HepG2 (cell line): ENCODE measurements around the gene AKAP1. TPM values are rescaled to one million over a fixed set of nuclear protein-coding genes. Genes with fewer than 3 reads are reported as not detected.
A peak's percentile ranks its signal among the peaks of the same experiment; 100 is the strongest.

Experiments used
- ARHGAP35 ChIP-seq: sonication (generic); formaldehyde crosslinking; IDR thresholded peaks from 2 replicates; pipeline ENCODE4 v1.9.0; 2022; ENCODE audit warnings: mild to moderate bottlenecking, inconsistent platforms, moderate library complexity, missing genetic modification reagents, borderline replicate concordance
- ATF1 ChIP-seq: IDR thresholded peaks from 2 replicates; pipeline ENCODE4 v1.6.1; 2016; ENCODE audit warnings: mild to moderate bottlenecking, control low read depth
- BORCS8-MEF2B ChIP-seq: sonication (generic); formaldehyde crosslinking; IDR thresholded peaks from 2 replicates; pipeline ENCODE4 v1.8.0; 2022; ENCODE audit warnings: mild to moderate bottlenecking, missing genetic modification reagents
- GZF1 ChIP-seq: sonication (generic); formaldehyde crosslinking; IDR thresholded peaks from 2 replicates; pipeline ENCODE4 v1.5.1; 2020; ENCODE audit warnings: mild to moderate bottlenecking, missing genetic modification reagents
- JUN ChIP-seq: sonication (generic); formaldehyde crosslinking; IDR thresholded peaks from 2 replicates; pipeline ENCODE4 v1.4.0; 2020; ENCODE audit warnings: mild to moderate bottlenecking, missing genetic modification reagents
- KDM5B ChIP-seq: sonication (generic); formaldehyde crosslinking; IDR thresholded peaks from 2 replicates; pipeline ENCODE4 v1.4.0; 2020; ENCODE audit warnings: missing genetic modification reagents, mild to moderate bottlenecking, borderline replicate concordance
- MIER3 ChIP-seq: IDR thresholded peaks from 2 replicates; pipeline ENCODE4 v1.6.1; 2016; ENCODE audit warnings: missing compliant biosample characterization, borderline replicate concordance
- POGK ChIP-seq: sonication (generic); formaldehyde crosslinking; conservative IDR thresholded peaks from 2 replicates; pipeline ENCODE4 v1.8.0; 2022; ENCODE audit warnings: mild to moderate bottlenecking, moderate library complexity, missing genetic modification reagents
- TOPORS ChIP-seq: sonication (generic); formaldehyde crosslinking; IDR thresholded peaks from 2 replicates; pipeline ENCODE4 v1.8.0; 2023; ENCODE audit warnings: mild to moderate bottlenecking, missing genetic modification reagents
- ZBTB38 ChIP-seq: sonication (generic); formaldehyde crosslinking; IDR thresholded peaks from 2 replicates; pipeline ENCODE4 v1.5.1; 2020; ENCODE audit warnings: mild to moderate bottlenecking, missing genetic modification reagents
- ZFP91 ChIP-seq: sonication (generic); formaldehyde crosslinking; IDR thresholded peaks from 2 replicates; pipeline ENCODE4 v1.9.0; 2022; ENCODE audit warnings: missing genetic modification reagents, mild to moderate bottlenecking, borderline replicate concordance
- ZNF281 ChIP-seq: sonication (generic); formaldehyde crosslinking; IDR thresholded peaks from 2 replicates; pipeline ENCODE4 v1.4.0; 2020; ENCODE audit warnings: missing genetic modification reagents, borderline replicate concordance
- ZNF329 ChIP-seq: sonication (generic); formaldehyde crosslinking; IDR thresholded peaks from 2 replicates; pipeline ENCODE4 v1.9.0; 2021; ENCODE audit warnings: low read depth, mild to moderate bottlenecking, missing genetic modification reagents
- ZNF503 ChIP-seq: sonication (generic); formaldehyde crosslinking; IDR thresholded peaks from 2 replicates; pipeline ENCODE4 v1.4.0; 2020; ENCODE audit warnings: missing genetic modification reagents
- ZNF589 ChIP-seq: sonication (generic); formaldehyde crosslinking; conservative IDR thresholded peaks from 2 replicates; pipeline ENCODE4 v1.8.0; 2022; ENCODE audit warnings: mild to moderate bottlenecking, moderate library complexity, missing genetic modification reagents
- polyA plus RNA-seq, 8 experiments: library from polyadenylated mRNA; depleted of rRNA in 3 of 8; stranded (reverse) in 7 of 8; unstranded in 1 of 8; fragments of >200 nt; fragmentation: Illumina TruSeq in 4 of 8; extraction: Trizol in 4 of 8; gene quantifications; 2 replicates each; pipeline versions ENCODE4 v1.2.1 to v1.2.3, GENCODE V29; 2011 to 2016; ENCODE audit warnings: low read depth in 4 of 8, missing spikeins in 1 of 8, mixed read lengths in 1 of 8; ENCODE audit not compliant: insufficient read depth in 1 of 8
- total RNA-seq, 5 experiments: library from RNA; depleted of rRNA; stranded (reverse); fragments of >200 nt; fragmentation: Illumina TruSeq; extraction: Trizol; gene quantifications; 2 replicates each; pipeline ENCODE4 v1.2.3, GENCODE V29; 2016; ENCODE audit warnings: low read depth in 1 of 5

The AKAP1 gene
- total and polyA plus RNA-seq, 2 of the 13 experiments (the other 11 are each of a cell fraction or from before 2014, with no cell fraction given) = 101 to 131 TPM

GRCh38 chr17:57114085-57114673 is 29.1 kb downstream of the AKAP1 start (continued):
- TF ChIP-seq ZNF281 (no peak), ATF1 (CRISPR knock-in tag) (no peak), ZBTB38 (CRISPR knock-in tag) (0 out of 2 replicates have a peak, but pooled peaks have one; percentile 17), BORCS8-MEF2B (CRISPR knock-in tag) (0 out of 2 replicates have a peak, but pooled peaks have one; percentile 11), JUN (CRISPR knock-in tag) (no peak), ZNF589 (CRISPR knock-in tag) (peak; percentile 12; the same call in 1 of the 2 replicates), GZF1 (no peak), TOPORS (CRISPR knock-in tag) (no peak), ZFP91 (peak; percentile 59), MIER3 (CRISPR knock-in tag) (no peak), KDM5B (CRISPR knock-in tag) (peak; percentile 49; the same call in 1 of the 2 replicates), ARHGAP35 (CRISPR knock-in tag) (no peak), ZNF329 (CRISPR knock-in tag) (no peak), POGK (CRISPR knock-in tag) (no peak), ZNF503 (no peak)
